Keratinocyte (primary cell): ENCODE measurements around the gene RPS6KL1.

Experiments
- CTCF ChIP-seq, 3 experiments: IDR thresholded peaks in 1 of 3; conservative IDR thresholded peaks in 1 of 3; optimal IDR thresholded peaks in 1 of 3; 2 replicates in 2 of 3; 3 replicates in 1 of 3; pipeline versions ENCODE3 to v1.5.1; 2011; ENCODE audit warnings: low read length in 3 of 3, mild to moderate bottlenecking in 3 of 3, moderate library complexity in 2 of 3, control low read depth in 1 of 3, inconsistent platforms in 1 of 3; ENCODE audit not compliant: insufficient read depth in 2 of 3; ENCODE audit errors: extremely low read depth in 1 of 3
- EZH2 ChIP-seq: IDR thresholded peaks from one replicate; pipeline ENCODE4 v1.6.1; 2012; ENCODE audit warnings: inconsistent platforms, mild to moderate bottlenecking, low read length, moderate library complexity

- no peak for TF ChIP-seq CTCF (optimal IDR thresholded peaks at IDR 0.05 in 1 of 3, IDR thresholded peaks at IDR 0.05 in 1 of 3, conservative IDR thresholded peaks at IDR 0.05 in 1 of 3; ENCODE audit: extremely low read depth in 1 of 3, insufficient read depth in 2 of 3, low read length in 3 of 3)
- TF ChIP-seq EZH2 = no peak
These were observed 13.7 kb upstream of the RPS6KL1 start for GRCh38 chr14:74936731-74937130.
